KOPT-K1 (cell line): Measurements from ENCODE around the gene RBCK1.

Experiments used
- H3K27ac ChIP-seq: fragments of 200-600 bp; sonication (generic); 2 replicates; pipeline ENCODE4 v1.5.1; 2016; ENCODE audit warnings: antibody characterized with exemption, mild to moderate bottlenecking, low read depth, low read length; ENCODE audit not compliant: poor library complexity, severe bottlenecking
- H3K36me3 ChIP-seq: fragments of 200-600 bp; sonication (generic); 2 replicates; pipeline ENCODE4 v1.5.1; 2017; ENCODE audit warnings: antibody characterized with exemption, mild to moderate bottlenecking, low read length, moderate library complexity; ENCODE audit not compliant: insufficient read depth
- H3K9me3 ChIP-seq: fragments of 200-600 bp; sonication (generic); 2 replicates; pipeline ENCODE4 v1.5.1; 2017; ENCODE audit warnings: antibody characterized with exemption, low read length, mild to moderate bottlenecking; ENCODE audit not compliant: insufficient read depth, poor library complexity, severe bottlenecking

The RBCK1 gene

DNA sequence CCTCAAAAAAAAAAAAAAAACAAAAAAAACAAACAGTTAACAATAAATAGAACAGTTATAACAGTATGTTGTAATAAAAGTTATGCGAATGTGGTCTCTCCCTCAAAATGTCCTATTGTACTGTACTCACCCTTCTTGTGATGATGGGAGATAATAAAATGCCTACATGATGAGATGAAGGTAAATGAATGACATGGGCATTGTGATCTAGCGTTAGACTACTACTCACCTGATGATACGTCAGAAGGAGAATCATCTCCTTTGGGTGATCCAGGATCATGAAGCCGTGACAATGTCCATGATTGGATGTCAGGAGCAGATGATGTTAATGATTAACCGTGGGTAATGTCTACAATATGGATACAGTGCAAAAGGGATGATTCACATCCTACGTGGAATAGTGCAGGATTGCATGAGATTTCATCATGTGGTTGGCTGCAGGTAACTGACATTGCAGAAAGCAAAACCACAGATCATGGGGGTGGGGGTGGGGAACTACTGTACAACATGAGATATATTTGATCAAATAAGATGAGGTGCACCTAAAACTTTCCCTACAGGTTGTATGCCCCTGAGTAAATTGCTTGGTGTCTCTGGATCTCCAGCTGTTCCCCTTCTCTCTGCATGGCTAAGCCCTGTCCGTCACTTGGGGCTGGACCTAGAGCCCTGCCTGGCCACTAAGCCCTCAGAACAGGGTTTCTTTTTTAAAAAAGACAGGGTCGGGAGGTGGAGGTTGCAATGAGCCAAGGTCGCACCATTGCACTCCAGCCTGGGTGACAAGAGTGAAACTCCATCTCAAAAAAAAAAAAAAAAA, 6.2 kb upstream of the RBCK1 start:
- Histone ChIP-seq H3K9me3 (no peaks in the 10 kb centered on the region), H3K27ac (peak overlapping the region; percentile 71), H3K36me3 (peaks cover 16% of the 10 kb centered on the region)

- peak overlapping the region; percentile 71 for H3K27ac ChIP-seq
- peaks cover 10% of the 10 kb centered on the region for H3K36me3 ChIP-seq
- no peaks in the 10 kb centered on the region for H3K9me3 ChIP-seq
Measured at GRCh38 chr20:402496-402885, 5.6 kb upstream of the RBCK1 start.

- H3K9me3 ChIP-seq, result no peaks in the 10 kb centered on the region
- peak overlapping the region; percentile 71 for H3K27ac ChIP-seq
- peaks cover 5% of the 10 kb centered on the region; the same call in 1 of the 2 replicates for H3K36me3 ChIP-seq
Measured at GRCh38 chr20:402898-403581, 5.1 kb upstream of the RBCK1 start.

DNA sequence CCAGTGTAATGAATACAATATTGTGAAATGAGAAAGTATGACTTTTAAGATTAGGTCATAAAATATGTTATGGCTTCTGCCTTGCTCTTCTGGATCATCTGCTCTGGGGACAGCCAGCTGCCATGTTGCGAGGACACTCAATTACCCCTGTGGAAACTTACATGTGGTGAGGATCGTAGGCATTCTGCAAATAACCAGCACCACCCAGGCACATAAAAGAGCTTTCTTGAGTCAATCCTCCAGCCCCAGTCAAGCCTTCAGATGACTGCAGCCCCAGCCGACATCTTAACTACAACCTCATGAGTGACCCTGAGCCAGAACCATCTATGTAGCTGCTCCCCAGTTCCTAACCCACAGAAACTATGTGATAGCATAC, 4.5 kb upstream of the RBCK1 start:
- peak overlapping the region; percentile 71 for H3K27ac ChIP-seq
- H3K9me3 ChIP-seq, result no peaks in the 10 kb centered on the region
- H3K36me3 ChIP-seq, result peaks cover 2% of the 10 kb centered on the region; the same call in 1 of the 2 replicates

- no peaks in the 10 kb centered on the region for H3K36me3 ChIP-seq
- no peaks in the 10 kb centered on the region for H3K9me3 ChIP-seq
- H3K27ac ChIP-seq, result no peak overlapping the region
Measured at GRCh38 chr20:404088-404487, 4.0 kb upstream of the RBCK1 start.

- Histone ChIP-seq H3K9me3 (no peaks in the 10 kb centered on the region), H3K27ac (no peak overlapping the region), H3K36me3 (peaks cover 17% of the 10 kb centered on the region)
Measured at GRCh38 chr20:406200-407132, 1.6 kb upstream of the RBCK1 start.

GRCh38 chr20:407133-407952, 756 bp upstream of the RBCK1 start:
- Histone ChIP-seq H3K27ac (peak overlapping the region; percentile 64), H3K9me3 (peaks cover 6% of the 10 kb centered on the region), H3K36me3 (peaks cover 26% of the 10 kb centered on the region)

DNA sequence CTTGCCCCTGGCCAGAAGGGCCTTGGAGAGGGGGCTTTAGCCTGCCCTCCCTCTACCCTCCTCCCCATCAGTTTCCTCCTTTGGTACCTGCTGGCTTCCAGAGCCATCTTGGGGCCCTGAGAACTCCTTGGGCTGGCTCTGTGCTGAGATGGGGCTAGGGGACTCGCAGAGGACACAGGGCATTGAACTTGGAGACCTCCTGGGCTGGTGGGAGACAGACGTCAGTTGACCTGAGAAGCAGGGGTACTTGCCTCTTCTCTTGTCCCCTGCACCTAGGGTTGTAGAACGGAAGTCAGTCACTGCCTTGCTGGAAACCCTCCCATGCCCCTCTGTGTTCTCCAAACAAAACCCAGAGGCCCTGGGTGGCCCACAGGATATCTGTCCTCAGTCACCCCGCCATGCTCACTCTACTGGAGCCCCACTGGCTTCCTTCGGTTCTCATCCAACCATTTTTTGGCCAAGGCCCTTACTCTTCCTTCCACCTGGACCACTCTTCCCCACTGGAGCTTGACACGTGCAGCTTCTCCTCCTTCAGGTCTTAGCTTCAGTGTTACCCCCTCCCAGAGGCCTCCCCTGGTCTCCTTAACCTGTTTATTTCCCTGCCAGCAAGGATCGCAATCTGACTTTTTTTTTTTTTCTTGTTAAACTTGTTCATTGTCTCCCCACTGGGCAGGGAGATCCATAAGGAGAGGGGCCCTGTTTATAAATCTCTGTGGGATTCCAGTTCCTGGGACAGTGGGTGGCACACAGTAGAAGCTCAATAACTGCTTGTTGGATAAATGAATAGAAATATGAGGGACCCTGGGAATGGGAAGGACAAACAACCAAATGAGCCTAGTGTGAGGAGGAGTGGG, 971 bp downstream of the RBCK1 start:
- peak overlapping the region; percentile 91 for H3K27ac ChIP-seq
- peaks cover 42% of the 10 kb centered on the region for H3K36me3 ChIP-seq
- peaks cover 6% of the 10 kb centered on the region for H3K9me3 ChIP-seq

DNA sequence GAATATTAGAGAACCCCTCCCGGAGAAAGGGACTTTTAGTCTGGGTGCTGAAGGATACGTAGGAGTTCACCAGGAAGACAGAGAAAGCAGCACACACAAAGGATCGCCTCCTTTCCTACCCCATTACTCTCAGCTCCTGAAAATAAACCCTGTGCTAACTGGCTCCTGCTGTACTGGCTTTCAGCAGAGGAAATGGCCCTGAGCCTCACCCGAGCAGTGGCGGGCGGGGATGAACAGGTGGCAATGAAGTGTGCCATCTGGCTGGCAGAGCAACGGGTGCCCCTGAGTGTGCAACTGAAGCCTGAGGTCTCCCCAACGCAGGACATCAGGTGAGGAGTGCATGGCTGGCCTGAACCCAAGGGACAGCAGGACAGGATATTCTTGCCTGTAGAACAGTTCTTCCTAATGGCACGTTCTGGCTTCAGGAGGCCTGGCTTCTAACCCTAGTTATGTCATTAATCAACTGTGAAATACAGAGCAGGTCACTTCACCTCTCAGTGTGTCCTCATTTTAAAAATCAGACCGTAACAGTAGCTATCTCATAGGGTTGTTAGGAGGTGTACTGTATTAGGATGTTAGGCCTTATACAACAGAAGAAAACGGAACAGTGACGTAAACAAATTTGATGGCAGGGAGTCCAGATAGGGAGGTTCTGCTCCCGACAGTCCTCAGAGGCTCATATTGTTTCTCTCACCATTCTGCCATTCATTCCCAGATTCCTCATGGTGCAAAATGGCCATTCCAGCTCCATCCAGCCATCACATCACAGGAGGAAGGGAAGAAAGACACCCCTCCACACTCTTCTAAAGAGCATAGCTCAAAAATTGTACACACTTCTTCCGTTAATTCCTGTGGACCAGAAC, 1.8 kb downstream of the RBCK1 start:
- Histone ChIP-seq H3K9me3 (peaks cover 6% of the 10 kb centered on the region), H3K36me3 (peaks cover 48% of the 10 kb centered on the region), H3K27ac (peak overlapping the region; percentile 91)

DNA sequence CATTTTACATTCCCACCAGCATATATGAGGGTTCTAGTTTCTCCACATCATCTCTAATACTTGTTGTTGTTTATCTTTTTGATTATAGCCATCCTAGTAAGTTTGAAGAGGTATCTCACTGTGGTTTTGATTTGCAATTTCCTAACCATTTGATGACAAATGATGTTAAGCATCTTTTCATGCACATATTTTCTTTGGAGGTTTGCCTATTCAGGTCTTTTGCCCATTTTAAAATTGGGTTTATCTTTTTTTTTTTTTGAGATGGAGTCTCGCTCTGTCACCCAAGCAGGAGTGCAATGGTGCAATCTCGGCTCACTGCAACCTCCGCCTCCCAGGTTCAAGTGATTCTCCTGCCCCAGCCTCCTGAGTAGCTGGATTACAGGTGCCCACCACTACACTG, 4.0 kb downstream of the RBCK1 start:
- Histone ChIP-seq H3K36me3 (peaks cover 70% of the 10 kb centered on the region), H3K27ac (no peak overlapping the region)

DNA sequence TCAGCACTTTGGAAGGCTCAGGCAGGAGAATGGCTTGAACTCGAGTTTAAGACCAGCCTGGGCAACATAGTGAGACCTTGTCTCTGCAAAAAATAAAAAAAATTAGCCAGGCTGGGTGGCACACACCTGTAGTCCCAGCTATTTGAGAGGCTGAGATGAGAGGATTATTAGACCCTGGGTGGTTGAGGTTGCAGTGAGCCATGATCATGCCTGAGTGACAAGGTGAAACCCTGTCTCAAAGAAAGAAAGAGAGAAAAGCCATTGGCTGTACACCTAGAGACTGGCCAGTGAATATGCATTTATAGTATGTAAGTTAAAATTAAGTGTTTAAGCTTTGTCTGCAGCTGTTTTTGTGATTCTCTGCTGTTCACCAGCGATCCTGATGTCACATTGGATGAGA, 6.1 kb downstream of the RBCK1 start:
- H3K27ac ChIP-seq, result no peak overlapping the region
- H3K36me3 ChIP-seq, result peaks cover 90% of the 10 kb centered on the region
- peaks cover 6% of the 10 kb centered on the region for H3K9me3 ChIP-seq

More for the DNA sequence above, 4.0 kb downstream of the RBCK1 start:
- peaks cover 6% of the 10 kb centered on the region for H3K9me3 ChIP-seq

DNA sequence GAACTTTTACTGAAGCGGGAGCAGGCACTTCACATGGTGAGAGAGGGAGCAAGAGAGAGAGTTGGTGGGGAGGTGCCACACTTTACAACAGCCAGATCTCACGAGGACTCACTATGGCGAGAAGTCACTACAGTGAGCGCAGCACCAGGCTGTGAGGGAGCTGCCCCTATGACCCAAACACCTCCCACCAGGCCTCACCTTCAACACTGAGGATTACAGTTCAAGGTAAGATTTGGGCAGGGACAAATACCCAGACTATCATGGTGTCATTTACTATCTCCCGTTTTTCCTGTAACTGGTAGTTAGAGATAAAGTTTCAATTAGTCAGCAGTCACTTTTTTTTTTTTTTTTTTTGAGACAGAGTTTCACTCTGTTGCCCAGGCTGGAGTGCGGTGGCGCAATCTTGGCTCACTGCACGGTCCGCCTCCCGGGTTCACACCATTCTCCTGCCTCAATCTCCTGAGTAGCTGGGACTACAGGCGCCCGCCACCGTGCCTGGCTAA, 7.8 kb downstream of the RBCK1 start:
- H3K9me3 ChIP-seq, result peaks cover 6% of the 10 kb centered on the region
- H3K27ac ChIP-seq, result no peak overlapping the region
- peaks cover 94% of the 10 kb centered on the region for H3K36me3 ChIP-seq
